ENCODE measurements around the gene OVCA2.

OVCA2 gene

GRCh38 chr17:2061441-2061958 lies 19.7 kb downstream of the OVCA2 start:
- peak in 1 of 2 donors; percentile 43 for DNase-seq (ENCODE audit: low read depth in 2 of 2)
- no peak overlapping the region for H3K4me3 ChIP-seq (replicated peaks in 1 of 2; ENCODE audit: low read depth in 2 of 2, low read length in 2 of 2)
- no peak for TF ChIP-seq CTCF (IDR thresholded peaks at IDR 0.05; ENCODE audit: low read depth, low read length)

GRCh38 chr17:2062571-2063183 lies 20.9 kb downstream of the OVCA2 start:
- peak; percentile 47 to 62 for DNase-seq (ENCODE audit: low read depth in 2 of 2)
- no peak overlapping the region for H3K4me3 ChIP-seq (replicated peaks in 1 of 2; ENCODE audit: low read depth in 2 of 2, low read length in 2 of 2)
- no peak for TF ChIP-seq CTCF (IDR thresholded peaks at IDR 0.05; ENCODE audit: low read depth, low read length)

GRCh38 chr17:2063261-2064146 lies 21.7 kb downstream of the OVCA2 start:
- DNase-seq (ENCODE audit: low read depth in 2 of 2) = peak; percentile 77 to 81

GRCh38 chr17:2064147-2064489 lies 22.3 kb downstream of the OVCA2 start:
- no peak overlapping the region for H3K4me3 ChIP-seq (replicated peaks in 1 of 2; ENCODE audit: low read depth in 2 of 2, low read length in 2 of 2)
- peak in 1 of 2 donors; percentile 19 for DNase-seq (ENCODE audit: low read depth in 2 of 2)
- no peak for TF ChIP-seq CTCF (IDR thresholded peaks at IDR 0.05; ENCODE audit: low read depth, low read length)

More at GRCh38 chr17:2063261-2064146, 21.7 kb downstream of the OVCA2 start:
- TF ChIP-seq CTCF (IDR thresholded peaks at IDR 0.05; ENCODE audit: low read depth, low read length) = no peak
- no peak overlapping the region for H3K4me3 ChIP-seq (replicated peaks in 1 of 2; ENCODE audit: low read depth in 2 of 2, low read length in 2 of 2)

- no peak overlapping the region for H3K4me3 ChIP-seq (replicated peaks in 1 of 2; ENCODE audit: low read depth in 2 of 2, low read length in 2 of 2)
- DNase-seq (ENCODE audit: low read depth in 2 of 2) = peak; percentile 46 to 77
- TF ChIP-seq CTCF (IDR thresholded peaks at IDR 0.05; ENCODE audit: low read depth, low read length) = no peak
Measured at GRCh38 chr17:2064520-2064971, 22.7 kb downstream of the OVCA2 start.

GRCh38 chr17:2064980-2065785 lies 23.4 kb downstream of the OVCA2 start:
- peak; percentile 76 to 90 for DNase-seq (ENCODE audit: low read depth in 2 of 2)
- no peak overlapping the region for H3K4me3 ChIP-seq (replicated peaks in 1 of 2; ENCODE audit: low read depth in 2 of 2, low read length in 2 of 2)
- TF ChIP-seq CTCF (IDR thresholded peaks at IDR 0.05; ENCODE audit: low read depth, low read length) = peak; percentile 69
